ENCODE results near the gene EIF4G3. TPM values are rescaled to one million over a fixed set of nuclear protein-coding genes. Genes with fewer than 3 reads are reported as not detected.
"Not testable (repeated sequence)": the region's sequence is repeated elsewhere in the genome, so short reads cannot be mapped to it uniquely, and the experiment has no call there.

The EIF4G3 gene
- total RNA-seq, 4 donors from 2014 or later, result 68.9 to 110 (median 104) TPM

GRCh38 chr1:20867847-20868246 is 308.9 kb downstream of the EIF4G3 start:
- H3K27ac ChIP-seq, result no peak overlapping the region
- H3K36me3 ChIP-seq, result peaks cover 15% of the 10 kb centered on the region in 2 donors
- H3K27me3 ChIP-seq, result no peaks in the 10 kb centered on the region
- intact Hi-C loops (cut with DNase I), result no loop called here
- no peaks in the 10 kb centered on the region for H3K9me3 ChIP-seq
- no peak overlapping the region for H3K4me3 ChIP-seq (replicated peaks in 1 of 3)
- DNase-seq, result no peak
- H3K4me1 ChIP-seq, result no peaks in the 10 kb centered on the region
- TF ChIP-seq CTCF (IDR thresholded peaks at IDR 0.05) (no peak), POLR2A (IDR thresholded peaks at IDR 0.05) (no peak)

- intact Hi-C loops (cut with DNase I), result no loop called here
- peaks cover 15 to 21% of the 10 kb centered on the region in 2 donors for H3K36me3 ChIP-seq
Measured at GRCh38 chr1:20867062-20867461, 309.6 kb downstream of the EIF4G3 start.

GRCh38 chr1:20865001-20865400 is 311.7 kb downstream of the EIF4G3 start:
- TF ChIP-seq POLR2A (IDR thresholded peaks at IDR 0.05), result no peak
- no peak for TF ChIP-seq CTCF (IDR thresholded peaks at IDR 0.05)
- Histone ChIP-seq H3K27ac (no peak overlapping the region), H3K36me3 (peaks cover 19 to 35% of the 10 kb centered on the region in 2 donors), H3K9me3 (no peaks in the 10 kb centered on the region), H3K27me3 (no peaks in the 10 kb centered on the region), H3K4me1 (no peaks in the 10 kb centered on the region), H3K4me3 (replicated peaks in 1 of 3) (no peak overlapping the region)
- intact Hi-C loops (cut with DNase I), result no loop called here
- DNase-seq, result no peak
- WGBS, 2 donors, result 83 to 90% methylated on average over 2 of the region's 2 CpGs

More at GRCh38 chr1:20867062-20867461, 309.6 kb downstream of the EIF4G3 start:
- 81 to 95% methylated on average over 1 of the region's 1 CpG for WGBS, 2 donors
- H3K4me1 ChIP-seq, result no peaks in the 10 kb centered on the region
- no peaks in the 10 kb centered on the region for H3K27me3 ChIP-seq
- H3K4me3 ChIP-seq (replicated peaks in 1 of 3), result no peak overlapping the region
- DNase-seq, result no peak
- H3K9me3 ChIP-seq, result no peaks in the 10 kb centered on the region
- no peak overlapping the region for H3K27ac ChIP-seq
- TF ChIP-seq POLR2A (IDR thresholded peaks at IDR 0.05), result no peak
- TF ChIP-seq CTCF (IDR thresholded peaks at IDR 0.05), result no peak

- intact Hi-C loops (cut with DNase I), result no loop called here
- H3K27me3 ChIP-seq, result no peaks in the 10 kb centered on the region
- no peak for TF ChIP-seq POLR2A (IDR thresholded peaks at IDR 0.05)
- TF ChIP-seq CTCF (IDR thresholded peaks at IDR 0.05), result no peak
- H3K9me3 ChIP-seq, result no peaks in the 10 kb centered on the region
- no peak for DNase-seq
- peaks cover 11 to 64% of the 10 kb centered on the region in 2 donors for H3K36me3 ChIP-seq
- no peak overlapping the region for H3K4me3 ChIP-seq (replicated peaks in 1 of 3)
- H3K4me1 ChIP-seq, result no peaks in the 10 kb centered on the region
- H3K27ac ChIP-seq, result no peak overlapping the region
- WGBS, 2 donors, result 97 to 99% methylated on average over 4 of the region's 4 CpGs
Measured at GRCh38 chr1:20854529-20854928, 322.2 kb downstream of the EIF4G3 start.

- H3K4me1 ChIP-seq; H3K9me3 ChIP-seq; H3K27me3 ChIP-seq; intact Hi-C loops (cut with DNase I); H3K27ac ChIP-seq; H3K4me3 ChIP-seq (replicated peaks in 1 of 3); DNase-seq: not testable (repeated sequence)
- WGBS, 2 donors, result 84 to 85% methylated on average over 8 of the region's 8 CpGs
- peaks cover 0 to 44% of the 10 kb centered on the region in 2 donors for H3K36me3 ChIP-seq
Measured at GRCh38 chr1:20851791-20852190, 324.9 kb downstream of the EIF4G3 start.

GRCh38 chr1:20850021-20850420 is 326.7 kb downstream of the EIF4G3 start:
- no peaks in the 10 kb centered on the region for H3K27me3 ChIP-seq
- H3K27ac ChIP-seq, result no peak overlapping the region
- H3K36me3 ChIP-seq, result peaks cover 0 to 37% of the 10 kb centered on the region in 2 donors
- no peaks in the 10 kb centered on the region for H3K4me1 ChIP-seq
- no peak for DNase-seq
- no peaks in the 10 kb centered on the region for H3K9me3 ChIP-seq
- TF ChIP-seq POLR2A (IDR thresholded peaks at IDR 0.05) (no peak), CTCF (IDR thresholded peaks at IDR 0.05) (no peak)
- intact Hi-C loops (cut with DNase I), result no loop called here
- H3K4me3 ChIP-seq (replicated peaks in 1 of 3), result no peak overlapping the region
- WGBS, 2 donors, result 90 to 93% methylated on average over 3 of the region's 3 CpGs
